HG02763 (cell line): Measurements from ENCODE around the gene C4BPB.

Experiments
- ATAC-seq: cut with Tn5 transposase; IDR thresholded peaks from one replicate; pipeline ENCODE4 v1.9.1; 2021; ENCODE audit warnings: mild to moderate bottlenecking, moderate library complexity; ENCODE audit not compliant: unreplicated experiment

C4BPB gene

GRCh38 chr1:207084232-207084631 lies 4.4 kb upstream of the C4BPB start:
- ATAC-seq = no peak

- no peak for ATAC-seq
Observed at GRCh38 chr1:207084701-207085180, 3.9 kb upstream of the C4BPB start.

- no peak for ATAC-seq
Observed at GRCh38 chr1:207085887-207086286, 2.8 kb upstream of the C4BPB start.

GRCh38 chr1:207088161-207088560 lies 499 bp upstream of the C4BPB start:
- no peak for ATAC-seq

- no peak for ATAC-seq
Observed at GRCh38 chr1:207089627-207090355, 1.1 kb downstream of the C4BPB start.

- no peak for ATAC-seq
Observed at GRCh38 chr1:207091200-207091908, 2.7 kb downstream of the C4BPB start.

- ATAC-seq = no peak
Observed at GRCh38 chr1:207093944-207094343, 5.3 kb downstream of the C4BPB start.

GRCh38 chr1:207097871-207098324 lies 9.2 kb downstream of the C4BPB start:
- peak; percentile 77 for ATAC-seq

GRCh38 chr1:207101720-207102119 lies 13.1 kb downstream of the C4BPB start:
- no peak for ATAC-seq

GRCh38 chr1:207102146-207102545 lies 13.5 kb downstream of the C4BPB start:
- no peak for ATAC-seq

GRCh38 chr1:207102659-207103058 lies 14.0 kb downstream of the C4BPB start:
- ATAC-seq = no peak

GRCh38 chr1:207103892-207104373 lies 15.3 kb downstream of the C4BPB start, which contains the start of gene C4BPA:
TSS of gene C4BPA (plus strand) at chr1:207104233. CDS start at chr1:207113026, 8,793 bp downstream.
- no peak for ATAC-seq

- ATAC-seq = no peak
Observed at GRCh38 chr1:207109004-207109403, 20.3 kb downstream of the C4BPB start.

GRCh38 chr1:207112616-207113296 lies 24.1 kb downstream of the C4BPB start:
- ATAC-seq = no peak

- no peak for ATAC-seq
Observed at GRCh38 chr1:207115269-207115668, 26.6 kb downstream of the C4BPB start.

GRCh38 chr1:207124389-207124788 lies 35.7 kb downstream of the C4BPB start:
- no peak for ATAC-seq

GRCh38 chr1:207128336-207128921 lies 39.8 kb downstream of the C4BPB start:
- no peak for ATAC-seq

- ATAC-seq = no peak
Observed at GRCh38 chr1:207129053-207129452, 40.4 kb downstream of the C4BPB start.

GRCh38 chr1:207130252-207131036 lies 41.8 kb downstream of the C4BPB start:
- ATAC-seq = no peak

GRCh38 chr1:207131163-207131562 lies 42.5 kb downstream of the C4BPB start:
- no peak for ATAC-seq
